Epidermal melanocyte (primary cell): Measurements from ENCODE around the gene CLSTN3.
"Not testable (repeated sequence)": the region's sequence is repeated elsewhere in the genome, so short reads cannot be mapped to it uniquely, and the experiment has no call there.

Source experiments
- DNase-seq: peaks from one replicate; pipeline ENCODE4 v3.0.0; 2011; ENCODE audit warnings: low spot score; ENCODE audit not compliant: insufficient read length

CLSTN3 gene

DNA sequence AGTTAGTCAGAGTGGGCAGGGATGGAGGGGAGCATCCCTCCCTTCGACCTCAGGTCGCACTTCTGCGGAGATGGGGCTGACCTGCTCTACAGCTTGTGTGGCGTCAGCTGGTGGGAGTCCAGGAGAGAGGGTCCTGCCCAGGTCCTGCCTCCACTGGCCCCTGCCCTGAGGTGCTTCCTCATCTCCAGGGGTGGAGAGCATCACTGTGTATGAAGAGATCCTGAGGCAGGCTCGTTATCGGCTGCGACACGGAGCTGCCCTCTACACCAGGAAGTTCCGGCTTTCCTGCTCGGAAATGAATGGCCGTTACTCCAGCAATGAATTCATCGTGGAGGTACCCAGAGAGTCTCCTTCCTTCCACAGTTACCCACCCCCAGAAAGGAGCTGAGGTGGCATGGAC, 20.2 kb downstream of the CLSTN3 start:
- no peak for DNase-seq

DNA sequence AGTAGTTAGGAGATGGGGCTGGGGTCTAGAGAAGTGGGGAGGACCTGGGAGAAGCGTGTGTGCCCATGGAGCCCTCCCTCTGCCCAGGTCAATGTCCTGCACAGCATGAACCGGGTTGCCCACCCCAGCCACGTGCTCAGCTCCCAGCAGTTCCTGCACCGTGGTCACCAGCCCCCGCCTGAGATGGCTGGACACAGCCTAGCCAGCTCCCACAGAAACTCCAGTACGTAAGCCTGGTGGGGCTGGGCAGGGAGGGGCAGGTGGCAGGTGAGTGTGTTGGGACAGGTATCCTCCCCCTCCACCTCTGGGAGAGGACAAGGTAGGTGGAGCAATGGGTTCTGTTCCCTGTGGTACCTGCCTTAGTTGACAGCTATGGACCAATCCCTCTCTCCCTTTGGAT, 20.7 kb downstream of the CLSTN3 start:
- DNase-seq, result no peak

DNA sequence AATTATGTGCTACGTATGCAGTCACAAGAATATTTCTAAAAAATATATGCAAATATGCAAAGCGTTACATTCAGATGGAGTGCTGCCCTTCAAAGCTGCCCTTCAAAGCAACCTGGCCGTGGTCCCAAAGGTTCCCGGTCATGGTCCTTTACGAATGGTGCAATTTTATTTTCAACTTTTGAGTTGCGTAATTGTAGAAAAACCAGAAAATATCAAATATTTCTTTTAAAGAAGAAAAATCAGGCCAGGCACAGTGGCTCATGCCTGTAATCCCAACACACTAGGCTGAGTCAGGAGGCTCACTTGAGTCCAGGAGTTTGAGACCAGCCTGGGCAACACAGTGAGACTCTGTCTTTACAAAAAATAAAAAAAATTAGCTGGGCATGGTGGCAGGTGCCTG, 21.4 kb downstream of the CLSTN3 start:
- no peak for DNase-seq

DNA sequence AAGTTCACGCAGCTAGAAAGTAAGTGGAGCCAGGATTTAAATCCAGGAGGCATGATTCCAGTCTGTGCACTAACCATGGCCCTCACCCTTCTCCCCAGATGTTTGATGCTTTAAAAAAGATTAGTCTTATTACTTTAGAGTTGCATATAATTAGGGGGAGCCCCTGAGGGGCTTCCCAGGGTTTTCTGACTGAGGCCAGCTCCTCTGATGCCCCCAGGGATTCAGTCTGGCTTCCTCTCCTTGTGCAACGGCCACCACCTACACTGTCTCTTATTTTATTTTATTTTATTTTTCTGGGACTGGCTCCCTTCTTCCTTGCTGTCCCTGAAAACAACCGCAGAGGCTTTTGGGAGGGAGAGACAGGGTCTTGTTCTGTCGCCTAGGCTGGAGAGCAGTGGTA, 22.6 kb downstream of the CLSTN3 start:
- no peak for DNase-seq

DNA sequence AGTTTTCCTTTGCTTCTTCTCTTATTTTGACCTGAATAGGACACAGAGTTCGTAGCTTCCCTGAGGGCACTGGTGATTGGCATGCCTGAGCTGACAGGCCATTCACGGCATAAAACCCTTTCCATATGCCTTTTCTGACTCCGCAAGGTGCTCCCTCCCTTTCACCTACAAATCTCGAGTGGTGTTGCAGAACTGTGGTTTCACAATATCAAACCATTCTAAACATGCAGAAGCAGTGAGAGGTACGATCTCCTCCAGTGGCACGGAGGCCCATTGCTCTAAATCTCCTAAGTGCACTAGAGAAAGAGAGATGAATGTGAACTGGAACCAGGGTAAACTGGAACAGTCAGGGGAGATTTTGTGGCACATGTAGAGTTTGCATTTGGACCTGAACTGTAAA, 23.9 kb downstream of the CLSTN3 start:
- DNase-seq, result no peak

DNA sequence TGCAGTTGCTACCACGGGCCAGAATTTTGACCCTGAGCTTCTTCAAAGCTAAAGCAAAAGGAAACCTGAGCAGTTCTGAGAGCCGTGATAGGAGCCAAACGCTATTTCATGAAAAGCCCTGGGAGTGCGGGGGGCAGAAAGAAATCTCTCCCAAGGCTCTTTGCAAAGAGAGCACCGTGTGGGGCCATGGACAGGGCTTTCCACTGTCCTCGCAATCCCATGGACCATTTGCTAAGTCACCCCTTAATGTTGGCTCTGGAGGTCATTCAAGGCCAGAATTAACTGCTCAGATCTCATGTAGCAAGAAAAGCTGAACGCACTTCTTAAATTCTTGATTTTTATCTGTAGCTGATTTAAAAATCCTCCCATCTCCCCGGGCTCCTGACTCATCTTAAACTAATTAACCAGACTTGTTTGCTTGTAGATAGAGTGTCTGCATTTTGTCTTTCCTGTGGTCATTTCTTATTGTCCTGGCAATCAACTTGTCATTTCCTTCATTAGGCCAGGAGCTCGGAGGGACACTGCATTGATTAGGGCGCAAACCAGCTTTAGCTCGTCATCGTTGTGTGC, 24.8 kb downstream of the CLSTN3 start:
- no peak for DNase-seq

DNA sequence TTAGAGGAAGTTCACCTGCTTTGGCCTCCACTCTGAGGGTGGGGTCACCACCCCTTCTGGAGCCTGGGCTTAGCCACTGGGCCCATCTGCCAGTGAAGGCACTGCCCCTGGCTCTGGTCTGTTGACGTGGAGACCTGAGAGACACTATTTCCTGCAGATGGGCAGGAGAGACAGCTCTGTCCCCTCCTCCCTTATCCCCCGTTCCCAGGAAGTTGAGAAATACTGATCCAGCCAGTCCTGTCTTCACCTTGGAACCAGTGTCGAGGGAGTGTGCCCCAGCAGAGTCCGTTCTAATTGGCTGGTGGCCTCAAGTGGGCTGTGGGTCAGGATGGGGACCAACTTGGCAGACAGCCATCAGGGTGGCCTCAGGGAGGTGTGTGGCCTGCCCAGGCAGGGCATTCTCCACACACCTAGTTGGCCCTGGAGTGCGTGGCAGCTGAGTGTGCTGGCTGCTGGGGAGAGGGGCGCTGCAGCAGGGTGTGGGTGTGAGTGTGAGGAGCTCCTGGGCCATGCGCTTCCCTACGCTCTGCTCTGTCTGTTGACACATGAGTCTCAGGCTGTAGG, 25.4 kb downstream of the CLSTN3 start:
- DNase-seq, result no peak

DNA sequence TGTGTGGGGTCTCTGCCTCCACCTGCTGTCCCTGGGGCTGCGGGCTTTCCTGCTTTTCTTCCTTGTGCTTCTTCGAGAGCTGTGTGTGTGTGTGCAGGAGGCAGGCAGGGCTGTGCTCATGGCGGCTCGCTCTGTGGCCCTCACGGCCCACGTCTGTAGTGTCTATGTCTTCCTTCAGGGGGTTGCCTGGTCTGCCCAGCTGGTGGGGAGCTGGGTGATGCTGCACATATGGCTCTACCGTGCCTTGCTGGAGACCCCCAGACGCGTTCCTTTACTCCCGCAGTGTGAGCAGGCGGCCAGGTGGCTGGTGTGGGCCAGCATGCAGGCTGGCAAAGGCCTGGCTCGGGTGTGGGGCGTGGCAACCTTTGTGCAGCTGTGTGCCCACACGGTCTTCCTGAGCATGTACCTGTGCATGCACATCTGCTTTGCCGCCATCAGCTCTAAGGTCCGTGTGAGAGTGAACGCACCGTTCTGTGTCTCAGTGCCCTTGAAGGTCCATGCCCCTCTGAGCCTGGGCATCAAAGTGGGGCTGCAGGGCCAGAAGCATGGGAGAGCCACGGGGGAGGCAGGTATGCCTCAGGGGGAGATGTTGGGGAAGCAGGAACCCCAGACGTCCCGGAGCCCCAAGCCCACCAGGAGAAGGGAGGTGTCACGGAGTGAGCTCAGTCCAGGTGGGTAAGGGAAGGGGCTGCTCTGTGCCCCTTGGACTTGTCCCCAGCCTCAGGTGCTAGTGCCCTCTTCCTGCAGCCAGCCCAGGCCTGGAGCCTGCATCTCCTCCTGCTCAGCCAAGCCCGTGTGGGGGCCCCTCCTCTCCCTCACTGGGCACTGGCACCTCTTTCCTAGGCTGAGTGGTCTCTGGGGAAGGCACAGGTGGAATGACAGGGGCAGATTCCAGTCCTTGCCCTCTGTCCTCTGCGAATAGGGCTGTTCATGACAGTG, 26.4 kb downstream of the CLSTN3 start:
- DNase-seq, result no peak

DNA sequence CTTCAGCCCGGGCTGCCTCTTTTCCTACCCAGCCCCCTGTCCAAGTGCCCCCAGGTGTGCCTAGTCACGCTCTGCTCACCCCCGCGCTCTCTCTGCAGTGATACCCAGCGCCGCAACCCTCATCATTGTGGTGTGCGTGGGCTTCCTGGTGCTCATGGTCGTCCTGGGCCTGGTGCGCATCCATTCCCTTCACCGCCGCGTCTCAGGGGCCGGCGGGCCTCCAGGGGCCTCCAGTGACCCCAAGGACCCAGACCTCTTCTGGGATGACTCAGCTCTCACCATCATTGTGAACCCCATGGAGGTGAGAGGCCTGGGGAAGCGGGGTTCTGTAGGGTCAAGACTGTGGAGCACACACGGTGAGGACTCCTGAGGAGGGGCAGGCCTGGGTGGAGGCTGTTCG, 27.2 kb downstream of the CLSTN3 start:
- DNase-seq, result no peak

DNA sequence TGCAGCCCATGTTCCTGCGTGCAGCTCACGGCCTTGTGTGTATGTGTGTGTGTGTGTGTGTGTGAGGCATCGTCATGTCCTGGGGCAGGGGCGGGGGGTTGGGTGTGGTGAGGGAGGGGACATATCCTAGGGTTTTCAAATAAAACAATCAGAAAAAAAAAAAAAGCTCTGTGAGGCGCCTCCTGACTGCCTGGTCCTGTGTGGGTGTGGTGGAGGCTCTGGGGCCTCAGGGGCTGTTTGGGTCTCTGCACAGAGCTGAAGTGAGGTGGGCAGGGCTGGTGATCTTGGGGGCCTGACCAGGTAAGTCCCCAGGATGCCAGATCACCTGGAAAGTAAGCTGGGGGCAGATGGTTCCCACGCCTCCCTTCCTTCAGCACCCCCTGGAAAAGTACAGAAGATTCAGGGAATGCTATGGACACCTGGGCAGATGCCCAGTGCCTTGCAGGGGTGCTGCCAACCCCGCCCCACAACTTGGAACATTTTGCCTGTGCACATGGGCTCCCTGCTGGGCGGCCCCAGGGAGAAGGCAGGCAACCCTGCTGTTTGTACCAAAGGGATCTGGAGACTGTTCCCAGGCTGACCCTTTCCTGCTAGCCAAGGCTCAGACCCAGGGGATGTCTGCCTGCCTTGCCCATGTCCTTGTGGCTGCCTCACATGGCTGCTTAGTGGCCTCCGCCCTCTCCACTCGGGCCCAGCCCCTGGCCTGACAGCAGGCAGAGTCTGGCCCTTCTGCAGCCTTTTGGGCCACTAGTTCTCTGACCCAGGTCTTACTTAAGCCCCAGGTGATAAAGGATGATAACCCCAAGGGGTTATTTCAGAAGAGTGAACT, 28.8 kb downstream of the CLSTN3 start:
- DNase-seq, result no peak

DNA sequence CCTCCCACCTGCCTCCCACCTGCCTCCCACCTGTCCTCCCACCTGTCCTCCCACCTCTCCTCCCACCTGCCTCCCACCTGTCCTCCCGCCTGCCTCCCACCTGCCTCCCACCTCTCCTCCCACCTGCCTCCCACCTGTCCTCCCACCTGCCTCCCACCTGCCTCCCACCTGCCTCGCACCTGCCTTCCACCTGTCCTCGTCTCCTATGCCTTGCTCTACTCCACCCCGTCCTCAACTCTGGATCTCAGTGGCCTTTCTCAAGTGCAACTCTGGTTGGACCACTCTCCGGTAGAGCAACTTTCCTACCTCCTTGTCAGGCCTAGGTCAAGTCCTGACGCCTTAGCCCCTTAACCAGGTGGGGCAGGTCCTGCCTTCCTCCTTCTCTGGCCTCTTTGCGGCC, 30.0 kb downstream of the CLSTN3 start:
- DNase-seq, result no peak

DNA sequence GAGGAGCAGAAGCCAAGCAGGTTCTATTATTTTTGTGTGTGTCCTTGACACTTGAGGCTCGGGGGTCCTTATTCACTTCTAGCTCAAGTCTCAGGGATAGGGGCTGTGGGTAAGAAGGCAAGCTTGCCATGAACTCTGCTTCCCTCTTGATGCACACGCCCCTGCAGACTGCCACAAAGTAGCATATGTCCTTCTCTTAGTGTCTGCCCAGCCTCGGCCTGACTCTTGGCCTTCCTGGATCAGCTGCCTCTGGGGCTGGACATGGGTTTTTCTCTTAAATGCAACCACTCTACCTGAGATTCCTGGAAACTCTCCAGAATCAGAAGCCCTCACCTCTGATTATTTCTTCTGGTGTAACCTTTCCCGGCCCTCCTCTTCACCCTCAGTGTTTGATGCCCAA, 31.2 kb downstream of the CLSTN3 start:
- no peak for DNase-seq

DNA sequence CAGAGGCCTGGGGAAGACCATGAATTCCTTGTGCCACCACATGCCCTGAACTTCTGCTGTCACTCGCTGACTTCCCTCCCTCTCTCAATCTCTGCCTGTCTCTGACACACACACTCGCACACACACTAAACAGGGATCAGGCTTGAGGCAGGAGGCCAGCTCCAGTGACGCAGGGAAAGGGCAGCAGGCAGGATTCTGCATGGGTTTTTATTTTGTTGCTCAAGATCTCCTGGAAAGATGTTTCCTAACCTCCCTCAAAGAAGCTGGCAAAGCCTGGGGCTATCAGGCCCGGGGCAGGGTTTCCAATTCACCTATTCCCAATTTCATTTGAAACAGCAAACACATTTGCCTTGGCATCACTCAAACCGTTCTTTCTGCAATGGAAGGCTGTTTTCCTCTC, 31.6 kb downstream of the CLSTN3 start:
- no peak for DNase-seq

DNA sequence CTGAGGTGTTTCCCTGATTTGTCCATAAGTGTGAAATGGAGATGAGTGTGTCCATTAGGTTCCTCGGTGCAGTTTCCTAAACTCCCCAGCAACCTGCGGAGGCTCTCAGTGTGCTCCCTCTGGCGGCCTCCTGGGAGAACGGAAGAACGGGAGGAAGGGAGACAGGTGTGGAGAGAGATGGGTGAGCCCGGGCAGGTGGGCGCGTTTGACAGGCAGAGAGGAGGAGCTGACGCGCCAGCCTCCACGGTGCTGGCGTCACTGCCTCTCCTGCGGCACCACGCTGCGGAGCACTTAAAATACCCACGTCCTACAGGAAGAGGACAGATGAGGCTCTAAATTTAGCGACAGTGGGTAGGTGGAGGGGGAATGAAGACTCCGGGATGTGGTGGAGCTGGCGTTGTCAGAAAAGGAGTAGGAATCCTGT, 32.5 kb downstream of the CLSTN3 start:
- DNase-seq, result no peak

DNA sequence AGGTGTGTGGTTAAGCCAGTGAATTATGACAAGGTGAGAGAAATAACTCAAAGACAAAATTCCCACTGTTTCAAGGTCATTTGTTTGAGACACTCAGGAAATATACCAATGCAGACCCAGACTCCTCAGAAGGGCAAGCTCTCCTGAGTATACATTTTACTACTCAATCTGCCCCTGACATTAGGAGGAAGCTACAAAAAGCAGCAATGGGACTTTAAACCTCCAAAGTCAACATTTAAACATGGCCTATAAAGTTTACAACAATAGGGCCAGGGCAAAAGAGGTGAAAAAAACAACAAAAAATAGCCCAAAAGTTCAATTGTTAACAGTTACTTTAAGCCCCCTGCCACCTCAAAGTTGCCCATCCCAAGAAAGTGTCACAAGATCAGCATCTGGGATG, 39.8 kb downstream of the CLSTN3 start:
- no peak for DNase-seq

DNA sequence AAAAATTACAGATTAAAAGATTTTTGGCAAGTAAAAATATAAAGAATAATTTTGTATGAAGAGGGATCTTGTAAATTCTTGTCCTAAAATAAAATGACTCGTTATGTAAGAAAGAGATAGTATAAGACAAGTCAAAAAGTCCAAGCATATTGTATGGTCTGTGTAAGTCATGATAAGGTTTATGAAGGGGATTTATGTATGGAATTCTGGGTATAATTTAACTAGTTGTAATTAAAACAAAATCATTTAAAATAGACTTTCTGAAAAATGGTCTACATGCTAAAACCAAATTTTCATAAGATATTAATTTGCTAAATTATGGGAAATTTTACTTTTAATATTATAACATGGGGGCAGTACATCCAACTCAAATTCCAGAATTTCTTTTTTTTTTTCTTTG, 41.7 kb downstream of the CLSTN3 start:
- DNase-seq, result no peak

DNA sequence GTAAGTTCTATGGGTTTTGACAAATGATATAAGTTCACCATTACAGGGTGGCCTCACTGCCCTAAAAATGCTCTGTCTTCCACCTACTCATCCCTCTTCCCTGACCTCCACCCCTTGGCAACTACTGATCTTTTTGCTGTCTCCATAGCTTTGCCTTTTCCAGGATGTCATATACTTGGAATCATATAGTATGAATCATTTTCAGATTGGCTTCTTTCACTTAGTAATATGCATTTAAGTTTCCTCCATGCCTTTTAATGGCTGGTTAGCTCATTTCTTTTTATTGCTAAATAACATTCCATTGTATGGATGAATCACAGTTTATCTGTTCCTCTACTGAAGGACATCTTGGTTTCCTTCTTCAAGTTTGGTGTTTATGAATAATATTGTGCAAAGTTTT, 45.3 kb downstream of the CLSTN3 start:
- DNase-seq, result no peak

DNA sequence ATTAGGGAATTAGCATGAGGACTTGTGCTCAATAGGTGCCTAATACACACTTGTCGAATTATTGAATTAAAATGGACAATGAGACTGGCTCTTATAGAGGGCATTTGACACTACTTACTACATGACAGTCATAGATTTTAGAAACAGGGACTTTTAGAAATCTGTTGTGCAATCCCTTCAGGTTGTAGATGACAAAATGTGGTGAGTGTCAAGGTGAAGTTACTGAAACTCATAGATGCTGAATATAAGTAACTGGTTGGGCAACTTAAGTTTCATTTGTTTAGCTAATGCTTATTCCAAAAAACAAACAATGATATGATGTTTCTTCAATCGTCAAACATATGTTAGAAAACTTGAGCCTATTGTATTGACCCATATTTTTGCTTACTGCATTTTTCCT, 46.4 kb downstream of the CLSTN3 start:
- no peak for DNase-seq

DNA sequence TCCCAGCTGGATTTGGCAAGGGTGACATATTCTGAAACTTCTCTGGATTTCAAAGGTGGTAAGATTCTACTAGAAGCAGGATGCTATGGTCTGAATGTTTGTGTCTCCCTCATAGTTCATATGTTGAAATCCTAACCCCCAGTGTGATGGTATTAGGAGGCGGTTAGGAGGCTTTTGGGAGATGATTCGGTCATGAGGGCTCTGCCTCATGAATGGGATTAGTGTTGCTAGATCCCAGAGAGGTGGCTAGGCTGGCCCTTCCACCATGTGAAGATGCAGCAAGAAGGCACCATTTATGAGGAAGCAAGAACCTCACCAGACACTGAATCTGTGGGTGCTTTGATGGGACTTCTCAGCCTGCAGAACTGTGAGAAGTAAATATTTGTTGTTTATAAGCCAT, 48.3 kb downstream of the CLSTN3 start:
- no peak for DNase-seq

DNA sequence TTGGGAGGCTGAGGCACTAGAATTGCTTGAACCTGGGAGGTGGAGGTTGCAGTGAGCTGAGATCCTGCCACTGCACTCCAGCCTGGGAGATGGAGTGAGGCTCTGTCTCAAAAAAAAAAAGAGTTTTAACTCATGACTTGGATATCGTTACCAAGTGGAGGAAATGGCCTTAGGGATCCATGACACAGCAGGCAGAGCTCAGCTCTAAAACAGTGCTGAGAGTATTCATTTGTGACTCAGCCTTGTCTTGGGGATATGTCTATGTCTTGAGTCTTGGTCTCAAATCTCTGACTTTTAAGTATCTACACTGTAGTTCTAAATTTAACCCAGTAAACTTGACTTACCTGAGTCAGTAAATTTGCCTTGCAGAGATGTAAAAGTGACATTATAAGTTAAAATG, 50.5 kb downstream of the CLSTN3 start:
- DNase-seq, result no peak

DNA sequence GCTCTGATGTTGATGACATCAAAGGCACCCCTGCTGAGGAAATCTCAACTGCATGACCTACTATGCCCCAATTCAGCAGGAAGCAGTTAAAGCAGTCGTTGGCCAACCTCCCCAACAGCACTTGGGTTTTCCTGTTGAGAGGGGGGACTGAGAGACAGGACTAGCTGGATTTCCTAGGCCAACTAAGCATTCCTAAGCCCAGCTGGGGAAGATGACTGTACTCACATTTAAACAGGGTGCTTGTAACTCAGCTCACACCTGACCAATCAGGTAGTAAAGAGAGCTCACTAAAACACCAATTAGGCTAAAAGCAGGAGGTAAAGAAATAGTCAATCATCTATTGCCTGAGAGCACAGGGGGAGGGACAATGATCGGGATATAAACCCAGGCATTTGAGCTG, 55.9 kb downstream of the CLSTN3 start:
- DNase-seq, result not testable (repeated sequence)
